ENCODE data around the gene MEF2D.

GRCh38 chr1:156484480-156485058 lies 16.0 kb downstream of the MEF2D start:
- TF ChIP-seq EP300 (IDR thresholded peaks at IDR 0.05) (no peak), CTCF (IDR thresholded peaks at IDR 0.05) (no peak)
